ENCODE measurements around the gene PIEZO1.
A peak's percentile ranks its signal among the peaks of the same experiment; 100 is the strongest.

PIEZO1 gene

DNA sequence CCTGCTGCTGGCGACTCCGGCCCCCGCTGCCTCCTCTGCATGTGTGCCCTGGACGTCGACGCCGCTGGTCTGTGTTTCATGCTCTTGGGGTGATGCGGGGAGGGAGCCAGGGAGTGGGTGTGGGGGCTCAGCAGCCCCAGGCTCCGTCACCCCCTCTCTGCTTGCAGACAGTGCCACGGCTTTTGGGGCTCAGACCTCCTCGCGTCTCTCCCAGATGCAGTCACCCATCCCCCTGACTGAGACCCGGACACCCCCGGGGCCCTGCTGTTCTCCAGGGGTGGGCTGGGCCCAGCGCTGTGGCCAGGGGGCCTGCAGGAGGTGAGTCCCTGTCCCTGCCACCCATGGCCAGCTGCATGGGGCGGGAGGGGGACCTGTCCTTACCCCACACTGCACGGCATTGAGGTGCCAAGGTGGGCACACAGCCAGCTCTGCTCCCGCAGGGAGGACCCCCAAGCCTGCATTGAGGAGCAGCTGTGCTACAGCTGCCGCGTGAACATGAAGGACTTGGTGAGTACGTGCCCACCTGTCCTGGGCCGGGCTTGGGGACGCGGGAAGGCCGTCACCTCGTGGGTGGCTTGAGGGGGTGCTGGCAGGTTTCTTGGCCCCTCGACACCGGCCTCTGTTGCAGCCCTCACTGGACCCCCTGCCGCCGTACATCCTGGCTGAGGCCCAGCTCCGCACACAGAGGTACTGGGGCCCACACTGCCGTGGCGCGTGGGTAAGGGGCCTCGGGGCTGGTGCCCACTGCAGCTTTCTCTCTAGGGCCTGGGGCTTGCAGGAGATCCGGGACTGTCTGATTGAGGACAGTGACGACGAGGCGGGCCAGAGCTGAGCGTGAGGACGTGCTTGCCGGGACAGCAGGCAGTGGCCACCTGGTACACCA lies 70.4 kb downstream of the PIEZO1 start:
- TF ChIP-seq, protein P1, sequence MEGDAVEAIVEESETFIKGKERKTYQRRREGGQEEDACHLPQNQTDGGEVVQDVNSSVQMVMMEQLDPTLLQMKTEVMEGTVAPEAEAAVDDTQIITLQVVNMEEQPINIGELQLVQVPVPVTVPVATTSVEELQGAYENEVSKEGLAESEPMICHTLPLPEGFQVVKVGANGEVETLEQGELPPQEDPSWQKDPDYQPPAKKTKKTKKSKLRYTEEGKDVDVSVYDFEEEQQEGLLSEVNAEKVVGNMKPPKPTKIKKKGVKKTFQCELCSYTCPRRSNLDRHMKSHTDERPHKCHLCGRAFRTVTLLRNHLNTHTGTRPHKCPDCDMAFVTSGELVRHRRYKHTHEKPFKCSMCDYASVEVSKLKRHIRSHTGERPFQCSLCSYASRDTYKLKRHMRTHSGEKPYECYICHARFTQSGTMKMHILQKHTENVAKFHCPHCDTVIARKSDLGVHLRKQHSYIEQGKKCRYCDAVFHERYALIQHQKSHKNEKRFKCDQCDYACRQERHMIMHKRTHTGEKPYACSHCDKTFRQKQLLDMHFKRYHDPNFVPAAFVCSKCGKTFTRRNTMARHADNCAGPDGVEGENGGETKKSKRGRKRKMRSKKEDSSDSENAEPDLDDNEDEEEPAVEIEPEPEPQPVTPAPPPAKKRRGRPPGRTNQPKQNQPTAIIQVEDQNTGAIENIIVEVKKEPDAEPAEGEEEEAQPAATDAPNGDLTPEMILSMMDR (IDR thresholded peaks at IDR 0.05; ENCODE audit: unreplicated experiment in 3 of 3): no peak
- H3K4me3 Mint-ChIP-seq: no peak overlapping the region
- no peaks in the 10 kb centered on the region for H3K4me1 Mint-ChIP-seq
- peaks cover 5% of the 10 kb centered on the region for H3K36me3 Mint-ChIP-seq (ENCODE audit: low read depth)
- no peaks in the 10 kb centered on the region for H3K9me3 Mint-ChIP-seq
- H3K27me3 Mint-ChIP-seq (ENCODE audit: low read depth): no peaks in the 10 kb centered on the region
- no peak overlapping the region for H3K27ac Mint-ChIP-seq

DNA sequence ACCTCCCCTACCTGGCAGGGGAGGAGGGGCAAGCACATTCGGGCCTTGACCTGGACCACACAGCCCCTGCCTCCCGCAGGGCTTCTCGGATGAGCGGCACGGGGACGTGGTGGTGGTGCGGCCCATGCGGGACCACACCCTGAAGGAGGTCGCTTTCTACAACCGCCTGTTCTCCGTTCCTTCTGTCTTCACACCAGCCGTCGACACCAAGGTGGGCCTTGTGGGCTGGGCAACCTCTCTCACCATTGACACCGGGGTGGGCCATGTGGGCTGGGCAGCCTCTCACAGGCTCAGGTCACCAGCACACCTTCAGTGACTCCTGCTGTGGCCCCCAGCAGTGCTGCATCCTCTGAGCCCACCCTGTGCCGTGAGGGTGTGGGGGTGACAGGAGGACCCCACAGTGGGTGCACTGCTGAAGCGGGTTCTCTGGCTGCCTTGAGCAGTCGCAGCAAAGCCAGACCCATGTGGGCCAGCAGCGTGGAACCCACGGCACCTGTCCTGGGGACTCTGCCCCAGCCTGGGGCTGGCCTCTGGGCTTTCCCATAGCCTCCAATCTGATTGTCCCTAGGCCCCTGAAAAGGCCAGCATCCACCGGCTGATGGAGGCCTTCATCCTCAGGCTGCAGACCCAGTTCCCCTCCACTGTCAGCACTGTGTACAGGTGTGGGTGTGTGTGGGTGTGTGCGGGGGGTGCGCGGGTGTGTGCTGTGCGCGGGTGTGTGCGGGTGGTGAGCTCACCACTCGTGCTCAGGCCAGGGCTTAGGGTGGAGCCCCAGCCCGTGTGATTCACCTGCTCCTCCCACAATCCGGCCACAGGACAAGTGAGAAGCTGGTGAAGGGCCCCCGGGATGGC lies 71.2 kb downstream of the PIEZO1 start:
- H3K27ac Mint-ChIP-seq: no peak overlapping the region
- H3K36me3 Mint-ChIP-seq (ENCODE audit: low read depth): peaks cover 5% of the 10 kb centered on the region
- H3K9me3 Mint-ChIP-seq: no peaks in the 10 kb centered on the region
- no peaks in the 10 kb centered on the region for H3K4me1 Mint-ChIP-seq
- H3K4me3 Mint-ChIP-seq: no peak overlapping the region
- H3K27me3 Mint-ChIP-seq (ENCODE audit: low read depth): no peaks in the 10 kb centered on the region
- TF ChIP-seq, protein P1 (IDR thresholded peaks at IDR 0.05; ENCODE audit: unreplicated experiment in 3 of 3): no peak

DNA sequence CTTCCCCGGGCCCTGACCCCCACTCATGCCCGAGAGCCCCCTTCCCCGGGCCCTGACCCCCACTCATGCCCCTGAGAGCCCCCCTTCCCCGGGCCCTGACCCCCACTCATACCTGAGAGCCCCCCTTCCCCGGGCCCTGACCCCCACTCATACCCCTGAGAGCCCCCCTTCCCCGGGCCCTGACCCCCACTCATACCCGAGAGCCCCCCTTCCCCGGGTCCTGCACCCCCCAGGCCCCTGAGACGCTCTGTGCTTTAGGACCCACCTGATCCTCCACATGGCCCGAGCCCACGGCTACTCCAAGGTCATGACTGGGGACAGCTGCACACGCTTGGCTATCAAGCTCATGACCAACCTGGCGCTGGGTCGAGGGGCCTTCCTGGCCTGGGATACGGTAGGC lies 72.0 kb downstream of the PIEZO1 start:
- peaks cover 5% of the 10 kb centered on the region for H3K36me3 Mint-ChIP-seq (ENCODE audit: low read depth)

DNA sequence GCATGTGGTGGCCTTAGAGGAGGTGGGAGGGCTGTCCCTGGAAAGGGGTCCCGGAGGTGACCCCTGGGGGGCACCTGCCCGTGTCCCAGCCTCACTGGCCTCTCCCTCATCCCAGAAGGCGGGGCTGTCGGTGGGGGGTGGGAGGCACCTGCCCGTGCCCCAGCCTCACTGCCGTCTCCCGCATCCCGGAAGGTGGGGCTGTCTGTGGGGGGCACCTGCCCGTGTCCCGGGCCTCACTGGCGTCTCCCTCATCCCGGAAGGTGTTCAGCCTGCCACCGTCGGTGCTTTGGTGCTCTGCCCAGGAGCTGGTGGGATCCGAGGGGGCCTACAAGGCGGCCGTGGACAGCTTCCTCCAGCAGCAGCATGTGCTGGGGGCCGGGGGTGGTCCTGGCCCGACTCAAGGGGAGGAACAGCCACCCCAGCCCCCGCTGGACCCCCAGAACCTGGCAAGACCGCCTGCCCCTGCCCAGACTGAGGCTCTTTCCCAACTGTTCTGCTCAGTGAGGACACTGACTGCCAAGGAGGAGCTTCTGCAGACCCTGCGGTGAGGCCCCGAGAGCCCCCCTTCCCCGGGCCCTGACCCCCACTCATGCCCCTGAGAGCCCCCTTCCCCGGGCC lies 72.5 kb downstream of the PIEZO1 start:
- peaks cover 2% of the 10 kb centered on the region for H3K4me1 Mint-ChIP-seq

More for the DNA sequence above, 72.0 kb downstream of the PIEZO1 start:
- H3K27ac Mint-ChIP-seq: no peak overlapping the region
- H3K27me3 Mint-ChIP-seq (ENCODE audit: low read depth): no peaks in the 10 kb centered on the region
- H3K4me3 Mint-ChIP-seq: no peak overlapping the region
- no peaks in the 10 kb centered on the region for H3K4me1 Mint-ChIP-seq
- TF ChIP-seq, protein P1 (IDR thresholded peaks at IDR 0.05; ENCODE audit: unreplicated experiment in 3 of 3): no peak
- H3K9me3 Mint-ChIP-seq: no peaks in the 10 kb centered on the region

DNA sequence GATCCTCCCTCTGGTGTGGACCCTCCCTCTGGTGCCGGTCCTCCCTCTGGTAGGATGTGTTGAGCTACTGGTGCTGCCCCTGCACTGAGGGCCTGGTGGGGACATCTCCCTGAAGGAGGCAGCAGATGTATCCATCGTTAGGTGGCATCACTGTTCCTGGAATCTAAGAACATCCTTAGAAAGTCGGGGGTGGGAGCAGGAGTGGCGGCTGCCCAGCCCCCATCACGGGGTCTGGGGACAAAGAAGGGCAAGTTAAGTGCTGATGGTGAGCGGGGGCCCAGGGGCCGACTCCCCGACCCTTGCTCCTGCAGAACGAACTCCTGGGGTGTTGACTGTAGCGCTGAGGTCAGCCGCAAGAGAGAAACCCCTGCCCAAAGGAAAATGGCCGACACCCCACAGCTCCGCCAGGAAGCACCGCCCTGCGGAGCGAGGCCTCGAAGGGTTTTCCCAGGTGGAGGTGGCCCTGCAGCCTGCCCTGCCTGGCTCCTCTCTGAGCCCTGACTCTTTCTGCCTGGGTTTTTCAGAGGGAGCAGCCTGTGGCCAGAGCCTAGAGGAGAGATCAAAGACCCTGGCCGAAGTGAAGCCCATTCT lies 73.2 kb downstream of the PIEZO1 start:
- Mint-ChIP-seq H3K36me3 (ENCODE audit: low read depth) (no peaks in the 10 kb centered on the region), H3K4me3 (peak overlapping the region in 1 of 3 experiments; percentile 41), H3K27ac (no peak overlapping the region), H3K27me3 (ENCODE audit: low read depth) (no peaks in the 10 kb centered on the region), H3K9me3 (no peaks in the 10 kb centered on the region), H3K4me1 (peaks cover 8% of the 10 kb centered on the region)
- TF ChIP-seq, protein P1 (IDR thresholded peaks at IDR 0.05; ENCODE audit: unreplicated experiment in 3 of 3): no peak

More for the DNA sequence above, 72.5 kb downstream of the PIEZO1 start:
- TF ChIP-seq, protein P1 (IDR thresholded peaks at IDR 0.05; ENCODE audit: unreplicated experiment in 3 of 3): no peak
- peaks cover 5% of the 10 kb centered on the region for H3K36me3 Mint-ChIP-seq (ENCODE audit: low read depth)
- no peak overlapping the region for H3K27ac Mint-ChIP-seq
- no peak overlapping the region for H3K4me3 Mint-ChIP-seq
- no peaks in the 10 kb centered on the region for H3K9me3 Mint-ChIP-seq
- no peaks in the 10 kb centered on the region for H3K27me3 Mint-ChIP-seq (ENCODE audit: low read depth)

Data from nephron (organoid).